Embryonic facial prominence (tissue), 1 donor: Measurements from ENCODE around the gene ZBTB6.
A peak's percentile ranks its signal among the peaks of the same experiment; 100 is the strongest.

Experiments
- DNase-seq: peaks from one replicate; pipeline ENCODE4 v3.0.0-alpha.2; 2016; ENCODE audit errors: extremely low spot score

Gene ZBTB6, protein sequence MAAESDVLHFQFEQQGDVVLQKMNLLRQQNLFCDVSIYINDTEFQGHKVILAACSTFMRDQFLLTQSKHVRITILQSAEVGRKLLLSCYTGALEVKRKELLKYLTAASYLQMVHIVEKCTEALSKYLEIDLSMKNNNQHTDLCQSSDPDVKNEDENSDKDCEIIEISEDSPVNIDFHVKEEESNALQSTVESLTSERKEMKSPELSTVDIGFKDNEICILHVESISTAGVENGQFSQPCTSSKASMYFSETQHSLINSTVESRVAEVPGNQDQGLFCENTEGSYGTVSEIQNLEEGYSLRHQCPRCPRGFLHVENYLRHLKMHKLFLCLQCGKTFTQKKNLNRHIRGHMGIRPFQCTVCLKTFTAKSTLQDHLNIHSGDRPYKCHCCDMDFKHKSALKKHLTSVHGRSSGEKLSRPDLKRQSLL

DNA sequence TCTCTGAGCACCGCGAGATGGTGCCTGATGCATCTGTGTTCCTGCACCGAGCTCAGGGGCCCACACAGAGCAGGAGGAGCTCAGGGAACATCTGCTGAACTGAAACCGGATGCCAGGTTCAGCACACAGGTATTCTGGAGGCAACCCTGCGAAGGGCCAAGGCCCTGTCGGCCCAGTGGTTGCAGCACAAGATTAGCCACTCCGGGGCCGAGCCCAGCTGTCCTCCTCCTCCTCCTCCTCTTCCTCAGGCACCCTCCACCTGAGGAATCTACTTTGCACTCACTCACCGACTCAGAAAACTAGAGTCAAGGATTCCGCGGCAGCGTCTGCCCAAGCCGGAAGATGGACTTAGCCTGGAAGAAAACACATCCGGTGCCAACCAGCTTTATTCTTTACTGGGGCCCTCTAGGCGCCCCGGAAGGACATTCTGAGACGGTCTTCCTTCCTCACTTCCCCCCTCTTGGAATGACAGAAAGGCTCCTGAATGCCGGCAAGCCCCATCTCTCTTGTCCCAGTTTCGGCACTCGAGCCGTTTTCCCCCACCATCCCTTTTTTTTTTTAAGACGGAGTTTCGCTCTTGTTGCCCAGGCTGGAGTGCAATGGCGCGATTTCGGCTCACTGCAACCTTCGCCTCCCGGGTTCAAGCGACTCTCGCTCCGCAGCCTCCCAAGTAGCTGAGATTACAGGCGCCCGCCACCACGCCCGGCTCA is at the start of gene ZBTB6:
Gene ZBTB6, minus strand, starts transcription at position 360 of the 710 bp plus-strand sequence. CDS start 1,251 bp downstream, outside the sequence.
- peak; percentile 56 for DNase-seq

DNA sequence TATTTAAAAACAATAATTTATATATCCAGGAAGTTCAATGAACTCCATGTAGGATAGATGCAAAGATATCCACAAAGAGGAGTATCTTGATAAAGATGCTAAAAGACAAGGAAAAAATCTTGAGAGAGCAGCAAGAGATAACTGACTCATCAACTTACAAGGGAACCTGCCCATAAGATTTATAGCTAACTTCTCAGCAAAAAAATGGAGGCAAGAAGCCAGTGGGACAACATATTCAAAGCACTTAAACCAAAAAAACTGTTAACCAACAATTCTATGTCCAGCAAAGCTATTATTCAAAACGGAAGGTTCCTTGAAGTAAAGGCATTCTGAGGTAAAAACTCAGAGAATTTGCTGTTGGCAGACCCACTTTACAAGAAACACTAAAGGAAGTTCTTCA is 48.0 kb upstream of the ZBTB6 start:
- DNase-seq: no peak

DNA sequence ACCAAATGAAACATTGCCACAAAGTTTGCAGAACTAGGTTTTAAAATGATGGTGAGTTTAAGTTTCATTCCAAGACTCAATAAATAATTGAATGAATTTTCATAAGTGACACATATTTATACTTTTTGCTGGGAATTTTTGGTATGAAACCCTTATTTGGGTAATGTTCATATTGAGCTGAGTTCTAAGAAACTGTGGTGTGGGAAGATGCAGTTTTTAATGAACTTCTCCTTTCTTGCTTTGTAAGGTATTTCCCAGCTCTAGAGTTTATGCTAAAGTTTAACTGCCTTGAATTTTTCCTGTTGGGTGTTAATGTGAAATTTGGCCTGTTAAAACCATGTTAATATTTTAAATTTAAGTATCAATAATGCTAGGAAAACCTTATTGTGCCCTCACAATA is 42.8 kb upstream of the ZBTB6 start:
- no peak for DNase-seq

DNA sequence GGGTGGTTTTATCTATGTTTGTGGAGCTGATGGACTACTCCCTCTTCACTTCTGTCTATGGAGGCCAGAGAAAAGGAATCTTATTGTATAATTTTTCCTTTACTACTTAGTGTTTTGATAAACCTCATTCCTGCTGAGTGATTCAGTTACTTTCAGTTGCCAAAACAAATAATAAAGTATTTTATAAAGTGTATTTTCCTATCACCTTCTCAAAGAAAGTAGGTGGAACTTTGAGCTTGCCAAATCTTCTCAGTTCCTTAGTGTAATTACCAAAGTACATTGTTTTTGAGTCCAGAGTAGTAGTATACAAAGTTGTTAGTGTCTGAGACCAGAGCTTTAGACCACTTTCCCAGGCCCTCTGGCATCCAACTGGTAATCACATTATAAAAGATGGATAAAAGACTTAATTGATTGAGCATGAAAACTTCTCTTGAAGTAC is 41.1 kb upstream of the ZBTB6 start:
- no peak for DNase-seq

DNA sequence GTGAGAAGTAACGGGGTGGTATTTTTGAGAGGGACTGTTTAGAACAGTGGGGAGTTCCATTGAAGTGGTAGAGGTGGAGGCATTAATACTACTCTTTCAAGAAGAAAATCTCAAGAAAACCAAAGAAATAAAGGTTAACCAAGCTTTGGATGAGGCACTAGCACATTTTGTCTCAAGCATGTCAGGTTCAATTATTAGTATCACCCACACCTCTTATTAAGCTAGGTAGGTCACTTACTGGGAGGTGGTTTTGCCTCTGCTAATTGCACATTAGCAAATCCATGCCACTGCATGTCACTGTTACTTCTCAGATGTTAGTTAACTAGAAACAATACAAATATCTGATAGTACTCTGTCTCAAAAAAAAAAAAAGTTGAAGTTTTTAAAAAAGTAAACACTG is 37.9 kb upstream of the ZBTB6 start:
- DNase-seq: no peak

DNA sequence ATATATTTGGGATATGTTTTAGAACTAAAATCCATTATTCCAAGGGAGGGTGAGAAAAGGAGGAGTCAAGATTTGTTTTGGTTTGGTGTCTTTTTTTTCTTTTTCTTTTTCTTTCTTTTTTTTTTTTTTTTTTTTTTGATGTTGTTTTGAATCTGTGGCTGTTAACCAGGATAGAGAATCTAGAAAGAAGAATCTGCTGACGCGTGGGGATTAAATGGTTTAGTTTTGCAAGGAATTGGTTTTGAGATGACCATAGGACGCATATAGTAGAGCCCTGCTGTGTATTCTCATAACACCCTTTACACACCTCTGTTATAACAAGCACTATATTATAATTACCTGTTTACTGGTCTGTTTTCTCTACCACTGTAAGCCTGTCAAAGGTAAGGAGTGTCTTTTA is 37.1 kb upstream of the ZBTB6 start:
- no peak for DNase-seq

DNA sequence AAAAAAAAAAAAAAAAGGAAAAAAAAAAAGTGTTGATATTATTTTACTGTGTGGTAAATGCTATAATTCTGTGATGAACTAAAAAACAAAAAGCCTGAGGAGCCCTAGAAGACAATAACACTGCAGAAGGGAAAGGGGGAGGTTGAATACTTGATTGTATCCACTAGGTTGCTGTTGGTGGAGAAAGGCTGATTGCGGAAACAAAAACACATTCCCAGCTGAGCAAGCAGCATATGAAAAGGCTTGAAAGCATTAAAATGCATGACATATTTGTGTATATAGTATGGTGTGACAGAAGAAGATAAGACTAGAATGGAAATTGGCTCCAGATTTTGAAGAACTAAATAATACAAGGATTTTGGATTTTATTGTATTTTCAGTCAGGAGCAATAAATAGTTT is 36.6 kb upstream of the ZBTB6 start:
- DNase-seq: no peak

DNA sequence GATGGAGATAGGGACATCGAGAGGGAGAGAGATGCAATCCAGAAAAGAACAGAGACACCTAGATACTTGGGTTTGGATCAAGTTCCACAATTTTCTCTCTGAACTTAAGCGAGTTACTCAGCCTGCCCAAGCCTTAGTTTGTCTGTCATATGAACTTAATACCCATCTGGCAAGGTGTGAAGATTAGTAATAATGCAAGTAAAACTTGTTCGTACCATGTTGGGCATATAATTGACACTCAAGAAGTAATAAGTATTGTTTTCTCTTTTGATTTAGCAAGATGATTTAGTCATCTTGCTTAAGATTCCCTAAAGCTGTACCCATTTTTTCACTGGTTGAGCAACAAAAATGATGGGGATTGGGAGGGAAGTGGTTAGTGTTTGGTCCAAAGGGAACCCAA is 35.2 kb upstream of the ZBTB6 start:
- no peak for DNase-seq

DNA sequence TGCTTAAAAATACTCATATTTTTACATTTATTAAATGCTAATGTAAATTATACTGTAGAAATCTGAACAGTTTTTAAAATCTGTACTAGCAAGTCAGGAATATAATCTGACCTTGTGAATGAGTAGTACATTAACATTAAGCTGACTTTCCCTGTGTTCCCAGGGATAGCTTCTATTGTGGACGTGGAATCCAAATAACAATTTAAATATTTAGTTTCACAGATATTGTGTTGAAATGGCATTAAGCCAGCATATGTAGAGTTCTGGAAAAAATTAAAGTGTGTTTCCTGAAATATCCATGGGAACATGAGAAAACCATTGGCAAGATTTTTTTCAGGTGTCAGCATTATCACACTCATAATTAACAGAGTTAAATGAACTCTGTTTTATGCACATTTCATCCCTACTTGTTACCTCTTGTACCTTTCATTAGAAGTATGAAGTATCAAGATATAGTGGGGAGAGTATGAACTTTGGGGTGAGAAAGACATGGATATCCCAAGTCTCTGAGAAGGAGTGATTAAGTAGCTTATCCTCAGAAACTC is 33.4 kb upstream of the ZBTB6 start:
- DNase-seq: no peak

DNA sequence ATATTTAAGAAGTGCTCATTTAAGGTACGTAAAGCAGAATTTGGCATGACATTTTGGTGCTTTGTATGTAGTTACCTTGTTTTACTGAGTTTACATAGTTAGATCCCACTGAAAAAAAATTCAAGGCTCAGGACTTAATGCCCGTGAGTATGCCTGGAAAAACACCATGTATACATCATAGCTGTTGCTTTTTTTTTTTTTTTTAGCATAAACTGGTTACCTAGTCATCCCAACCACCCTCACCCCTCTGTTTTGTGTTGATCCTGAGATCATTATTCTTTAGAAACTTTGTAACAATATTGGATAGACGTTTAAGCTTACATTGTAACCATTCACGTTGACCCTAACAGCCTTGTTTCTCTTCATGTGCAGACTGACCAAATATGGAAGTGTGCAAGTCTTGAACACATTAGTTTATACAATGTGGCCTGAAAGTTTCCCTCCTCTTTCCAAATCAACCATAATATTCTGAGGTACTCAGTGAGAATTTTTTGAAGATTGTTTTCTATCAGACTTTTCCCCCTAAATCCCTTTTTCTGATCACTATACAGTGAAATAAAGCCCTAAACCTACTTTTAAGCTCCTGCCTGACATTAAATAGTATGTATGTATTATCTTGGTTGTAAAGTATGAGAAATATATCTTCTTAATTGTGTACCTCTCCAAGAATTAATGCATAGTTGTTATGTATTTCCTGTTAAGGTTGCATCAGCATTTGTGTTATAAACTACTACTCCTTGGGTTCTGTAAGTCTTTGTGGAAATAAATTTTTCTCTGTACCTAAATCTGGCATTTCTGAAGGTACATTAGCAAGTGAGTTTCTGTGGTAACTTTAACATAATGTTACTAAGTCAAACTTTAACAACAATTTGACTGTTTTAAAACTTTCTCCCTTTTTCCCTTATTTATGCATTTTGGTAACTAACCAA is 32.1 kb upstream of the ZBTB6 start:
- DNase-seq: no peak

DNA sequence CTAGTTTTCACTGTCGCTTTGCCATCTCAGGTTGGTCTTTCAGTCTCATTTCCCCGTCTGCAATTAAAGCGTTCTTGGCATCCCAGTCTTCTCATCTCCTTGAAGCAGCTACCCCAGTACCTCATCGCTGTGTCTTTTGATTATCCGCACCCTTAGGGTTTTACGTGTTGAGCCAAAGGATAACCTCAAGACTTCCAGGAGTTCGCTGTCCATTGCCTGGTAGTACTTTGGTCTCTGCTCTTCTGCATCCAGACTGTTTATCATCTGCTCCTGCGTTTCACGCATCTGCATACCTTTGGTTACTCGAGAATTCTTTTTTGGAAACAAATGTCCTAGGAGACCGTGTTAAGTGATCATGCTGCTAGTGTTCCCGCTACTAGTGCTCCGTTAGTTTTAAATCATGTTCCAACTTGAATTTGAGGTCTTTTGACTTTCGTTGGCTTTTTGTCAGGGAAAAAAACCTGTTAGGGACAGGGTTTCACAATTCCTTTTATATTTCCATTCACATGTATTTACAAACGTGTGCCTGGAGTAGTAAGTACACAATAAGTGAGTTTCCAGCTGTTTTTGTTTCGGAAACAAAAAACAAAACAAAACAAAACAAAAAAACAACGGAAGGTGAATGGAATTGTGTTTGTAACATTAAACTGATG is 28.6 kb upstream of the ZBTB6 start:
- DNase-seq: no peak

DNA sequence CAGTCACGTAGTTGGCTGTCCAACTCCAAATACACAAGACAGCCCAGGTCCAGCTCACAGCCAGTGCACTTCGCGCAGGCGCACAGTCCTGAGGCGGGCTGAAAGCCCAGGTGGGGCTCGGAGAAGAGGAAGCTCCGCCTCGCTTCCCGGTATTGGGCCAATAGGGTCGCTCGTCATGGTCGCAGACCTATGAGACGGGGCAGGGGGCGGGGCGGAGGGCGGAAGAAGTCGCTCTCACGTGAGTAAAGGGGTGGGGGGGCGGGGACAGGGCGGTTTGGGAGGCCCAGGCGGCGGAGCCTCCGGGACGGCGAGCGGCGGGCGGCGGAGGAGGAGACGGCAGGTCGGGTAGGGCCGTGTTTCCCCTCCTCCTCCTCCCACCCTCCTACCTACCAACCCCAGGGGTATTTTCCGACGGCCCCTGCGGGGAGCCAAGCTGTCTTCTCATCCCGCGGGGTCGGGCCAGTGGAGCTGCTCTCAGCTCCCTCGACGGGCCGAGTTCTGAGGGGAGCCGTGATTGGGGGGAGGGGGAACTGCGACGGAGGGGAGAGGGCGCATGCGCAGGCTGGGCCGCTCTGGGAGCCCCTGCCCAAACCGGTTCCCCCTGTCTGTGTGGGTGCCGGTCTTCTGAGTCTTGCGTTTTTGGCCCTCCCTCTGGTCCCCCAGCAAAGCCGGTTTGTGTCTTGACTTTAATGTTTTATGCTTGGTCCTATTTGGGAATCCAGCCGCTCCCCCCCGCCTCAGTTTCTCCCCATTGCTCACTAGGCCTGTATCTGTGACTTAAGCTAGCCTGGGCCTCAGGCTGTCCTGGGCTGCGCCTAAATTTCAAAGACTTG is 27.8 kb upstream of the ZBTB6 start, which contains the start of gene RABGAP1:
Gene RABGAP1, plus strand, starts transcription at position 272 of the 833 bp plus-strand sequence. CDS start 16,040 bp downstream, outside the sequence.
- peak; percentile 95 for DNase-seq

DNA sequence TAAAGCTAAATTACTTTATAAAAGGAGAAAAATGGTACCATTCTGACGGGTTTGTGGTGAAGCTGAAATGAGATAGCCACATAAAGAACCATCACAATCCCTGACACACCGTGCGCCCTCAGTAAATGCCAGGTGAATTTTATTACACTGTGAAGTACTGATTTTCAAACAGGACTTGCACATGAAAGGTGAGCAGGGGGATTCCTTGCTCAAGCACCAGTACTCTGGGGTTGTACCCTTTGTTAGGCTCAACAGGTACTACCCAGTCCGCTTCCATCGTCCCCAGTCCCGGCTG is 27.3 kb upstream of the ZBTB6 start:
- no peak for DNase-seq

DNA sequence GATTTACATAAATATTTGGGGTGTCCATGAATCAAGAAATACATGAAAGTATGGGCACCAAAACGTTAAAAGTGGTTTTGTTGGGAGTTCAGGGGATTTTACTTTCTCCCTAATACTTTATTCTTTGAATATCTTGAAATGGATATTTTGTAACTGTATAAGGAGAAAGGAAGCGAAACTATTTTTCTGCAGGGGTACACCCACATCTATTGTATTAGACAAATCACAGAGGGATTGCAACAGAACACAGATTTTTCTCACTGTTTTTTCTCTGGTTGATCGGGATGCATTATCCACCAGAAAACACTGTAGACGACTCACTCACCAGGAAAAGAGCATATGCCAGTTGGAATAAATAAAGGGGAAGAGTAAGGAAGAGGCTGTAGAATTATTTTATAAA is 26.5 kb upstream of the ZBTB6 start:
- DNase-seq: no peak

DNA sequence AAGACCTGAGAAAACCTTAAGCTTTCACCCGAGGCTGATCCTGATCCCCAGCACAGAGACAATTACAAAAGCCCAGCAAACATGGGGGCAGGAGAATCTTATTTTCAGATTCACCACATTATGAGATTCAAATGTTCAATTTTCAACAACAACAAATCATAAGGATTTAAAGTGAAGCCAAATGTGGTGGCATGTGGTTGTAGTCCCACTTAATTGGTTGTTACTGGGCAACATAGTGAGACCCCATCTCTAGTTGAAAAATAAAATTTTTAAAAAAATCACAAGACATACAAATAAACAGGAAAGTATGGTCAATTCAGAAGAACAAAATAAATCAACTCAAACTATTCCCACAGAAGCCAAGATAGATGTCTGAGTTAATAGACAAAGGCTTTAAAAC is 23.8 kb upstream of the ZBTB6 start:
- no peak for DNase-seq

DNA sequence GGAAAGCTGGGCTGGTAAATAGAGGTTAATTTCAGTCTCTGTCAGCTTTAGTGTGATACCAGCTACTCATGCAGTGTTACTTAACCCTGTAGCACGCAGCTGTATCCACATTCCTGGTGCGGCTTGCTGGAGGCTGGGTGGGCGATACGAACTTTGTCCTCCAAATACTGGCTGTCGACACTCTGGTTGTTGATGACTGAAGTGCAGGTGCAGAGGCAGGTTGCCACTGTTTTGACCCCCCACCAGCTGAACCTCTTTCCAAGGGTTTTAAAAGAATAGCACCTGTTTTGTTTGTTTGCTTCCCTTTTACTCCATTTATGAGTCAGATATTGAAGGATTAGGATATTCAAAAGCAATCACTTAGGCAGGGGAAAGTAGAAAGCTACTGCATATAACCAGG is 23.3 kb upstream of the ZBTB6 start:
- DNase-seq: no peak

DNA sequence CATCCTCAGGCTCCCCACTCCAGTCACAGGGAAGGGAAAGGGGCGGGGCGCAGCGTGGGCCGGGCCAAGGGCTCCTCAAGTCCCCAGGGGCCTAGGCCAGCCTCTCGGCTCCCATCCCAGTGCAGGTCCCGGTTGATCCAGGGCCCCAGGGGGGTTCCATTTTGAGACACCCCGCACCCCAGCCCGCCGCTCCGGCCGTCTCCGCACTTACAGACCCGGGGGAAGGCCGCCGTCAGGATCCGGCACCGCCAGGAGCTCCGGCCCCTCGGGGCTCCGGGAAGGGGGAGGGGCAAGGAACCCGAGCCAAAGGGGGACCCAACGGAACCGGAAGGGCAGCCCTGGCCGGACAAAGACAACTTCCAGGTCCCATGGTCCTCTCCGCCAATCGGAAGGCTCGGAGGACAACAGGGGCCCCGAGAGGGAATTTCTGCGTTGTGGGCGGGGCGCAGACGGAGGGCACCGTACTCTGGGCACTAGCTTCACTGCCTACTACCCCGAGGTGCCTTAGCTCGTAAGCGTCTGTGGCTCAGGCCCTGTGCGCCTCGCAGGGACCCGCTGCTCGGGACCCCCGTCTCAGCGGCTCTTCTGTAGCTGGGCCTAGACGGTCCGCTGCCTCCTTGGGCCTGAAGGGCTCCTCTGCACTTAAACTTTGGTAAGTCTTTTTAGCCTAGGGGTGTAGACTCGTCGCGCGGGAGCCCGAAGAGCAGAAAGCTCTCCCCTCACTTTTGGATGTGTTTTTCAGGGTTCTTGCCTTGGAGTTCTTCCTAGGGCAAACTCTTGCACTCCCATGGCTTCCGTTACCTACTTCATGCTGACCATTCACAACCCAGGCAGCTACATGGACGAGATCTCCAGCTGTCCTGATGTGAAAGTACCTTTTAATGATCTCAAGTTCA is 18.4 kb upstream of the ZBTB6 start, which contains the start of gene ZBTB26:
Gene ZBTB26, minus strand, starts transcription at position 287 of the 896 bp plus-strand sequence. CDS start 11,578 bp downstream, outside the sequence.
- DNase-seq: peak; percentile 82

DNA sequence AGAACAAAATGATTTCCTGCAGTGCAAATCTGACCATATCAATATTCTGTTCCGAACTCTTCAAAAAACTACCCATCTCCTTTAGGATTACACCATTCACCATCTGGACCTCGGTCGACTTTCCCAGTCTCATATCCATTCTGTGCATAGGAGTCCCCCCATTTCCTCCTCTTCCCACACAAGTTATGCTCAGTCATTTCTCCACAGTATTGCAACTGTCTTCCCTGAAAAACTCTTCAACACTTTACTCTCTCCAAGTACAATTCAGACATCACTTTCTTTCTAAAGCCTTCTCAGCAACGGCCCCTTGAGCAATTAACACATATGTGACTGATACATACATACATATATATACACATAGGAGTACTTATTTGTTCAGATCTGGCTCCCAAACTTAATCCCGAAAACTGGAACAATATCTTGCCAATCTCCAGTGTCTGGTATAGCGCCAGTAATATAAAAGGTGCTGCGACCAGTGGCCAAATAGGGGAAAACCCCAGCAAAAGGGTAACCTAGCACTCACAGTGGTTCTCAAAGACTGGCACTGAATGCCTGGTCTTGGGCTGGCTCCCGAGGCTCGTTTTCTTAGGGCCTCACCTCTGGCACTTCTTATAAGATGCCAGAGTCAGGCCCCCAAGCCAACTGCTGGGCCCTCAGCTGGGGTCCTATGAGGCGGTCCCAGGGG is 17.6 kb upstream of the ZBTB6 start:
- no peak for DNase-seq
